H9 (cell line): ENCODE measurements around the gene SLC2A4. TPM values are rescaled to one million over a fixed set of nuclear protein-coding genes. Genes with fewer than 3 reads are reported as not detected.

Experiments used
- DNase-seq: peaks from one replicate; pipeline ENCODE4 v3.0.0-alpha.2; 2017
- H2AFZ ChIP-seq: one replicate; pipeline ENCODE4 v1.6.1; 2013; ENCODE audit warnings: mild to moderate bottlenecking, low read length, control low read depth, moderate library complexity
- H2AK5ac ChIP-seq: 2 replicates; pipeline ENCODE4 v1.6.1; 2013; ENCODE audit warnings: low read length, control low read depth, mixed read lengths; ENCODE audit not compliant: insufficient read length
- H2BK120ac ChIP-seq: one replicate; pipeline ENCODE4 v1.6.1; 2013; ENCODE audit warnings: low read depth, mild to moderate bottlenecking, low read length, control low read depth, inconsistent platforms; ENCODE audit not compliant: poor library complexity, severe bottlenecking
- H2BK12ac ChIP-seq: 2 replicates; pipeline ENCODE4 v1.6.1; 2013; ENCODE audit warnings: low read length, control low read depth, mixed read lengths, low read depth; ENCODE audit not compliant: insufficient read length
- H2BK15ac ChIP-seq: 2 replicates; pipeline ENCODE4 v1.6.1; 2013; ENCODE audit warnings: low read depth, low read length, control low read depth
- H2BK20ac ChIP-seq: one replicate; pipeline ENCODE4 v1.6.1; 2013; ENCODE audit warnings: low read depth, mild to moderate bottlenecking, low read length, control low read depth, inconsistent platforms; ENCODE audit not compliant: poor library complexity, severe bottlenecking
- H2BK5ac ChIP-seq: 2 replicates; pipeline ENCODE4 v1.6.1; 2013; ENCODE audit warnings: low read length, control low read depth, mixed read lengths; ENCODE audit not compliant: insufficient read length
- H3K14ac ChIP-seq: 2 replicates; pipeline ENCODE4 v1.6.1; 2013; ENCODE audit warnings: low read length, control low read depth; ENCODE audit not compliant: insufficient read depth
- H3K18ac ChIP-seq: 2 replicates; pipeline ENCODE4 v1.6.1; 2013; ENCODE audit warnings: low read depth, mild to moderate bottlenecking, mixed read lengths, low read length, control low read depth; ENCODE audit not compliant: insufficient read length
- H3K23ac ChIP-seq: 2 replicates; pipeline ENCODE4 v1.6.1; 2013; ENCODE audit warnings: low read length, control low read depth, mixed read lengths, low read depth; ENCODE audit not compliant: insufficient read length
- H3K23me2 ChIP-seq: 2 replicates; pipeline ENCODE4 v1.6.1; 2013; ENCODE audit warnings: low read depth, mild to moderate bottlenecking, mixed read lengths, low read length, control low read depth; ENCODE audit not compliant: insufficient read length, poor library complexity, severe bottlenecking
- H3K27ac ChIP-seq: 2 replicates; pipeline ENCODE4 v1.5.1; 2013; ENCODE audit warnings: low read length, control low read depth, mixed read lengths, low read depth; ENCODE audit not compliant: insufficient read length
- H3K27me3 ChIP-seq: 2 replicates; pipeline ENCODE4 v1.6.1; 2013; ENCODE audit warnings: low read length, control low read depth, inconsistent platforms; ENCODE audit not compliant: insufficient read depth
- H3K4ac ChIP-seq: 2 replicates; pipeline ENCODE4 v1.6.1; 2013; ENCODE audit warnings: low read depth, mild to moderate bottlenecking, control low read depth, inconsistent platforms, low read length, moderate library complexity
- H3K4me1 ChIP-seq: 2 replicates; pipeline ENCODE4 v1.6.1; 2013; ENCODE audit warnings: low read length, control low read depth, inconsistent platforms; ENCODE audit not compliant: insufficient read depth
- H3K4me2 ChIP-seq: 2 replicates; pipeline ENCODE4 v1.6.1; 2013; ENCODE audit warnings: low read length, control low read depth, mixed read lengths; ENCODE audit not compliant: insufficient read length, insufficient read depth
- H3K56ac ChIP-seq: 2 replicates; pipeline ENCODE4 v1.6.1; 2013; ENCODE audit warnings: low read depth, mild to moderate bottlenecking, mixed read lengths, low read length, control low read depth; ENCODE audit not compliant: insufficient read length
- H3K79me1 ChIP-seq: 2 replicates; pipeline ENCODE4 v1.6.1; 2013; ENCODE audit warnings: low read depth, mild to moderate bottlenecking, moderate library complexity, low read length, control low read depth, inconsistent platforms; ENCODE audit not compliant: insufficient read depth, poor library complexity, severe bottlenecking
- H3K79me2 ChIP-seq: 2 replicates; pipeline ENCODE4 v1.6.1; 2013; ENCODE audit warnings: low read length, control low read depth, inconsistent platforms; ENCODE audit not compliant: insufficient read depth
- H3K9ac ChIP-seq: 2 replicates; pipeline ENCODE4 v1.6.1; 2013; ENCODE audit warnings: low read length, control low read depth, mixed read lengths; ENCODE audit not compliant: insufficient read length; ENCODE audit errors: extremely low read depth
- H3K9me3 ChIP-seq: one replicate; pipeline ENCODE4 v1.6.1; 2013; ENCODE audit warnings: low read depth, low read length, inconsistent platforms; ENCODE audit not compliant: control insufficient read depth
- H3T11ph ChIP-seq: one replicate; pipeline ENCODE4 v1.6.1; 2013; ENCODE audit warnings: mild to moderate bottlenecking, low read length, control low read depth, inconsistent platforms
- H4K20me1 ChIP-seq: one replicate; pipeline ENCODE4 v1.6.1; 2013; ENCODE audit not compliant: control insufficient read depth, insufficient read length, insufficient read depth
- H4K5ac ChIP-seq: 2 replicates; pipeline ENCODE4 v1.6.1; 2013; ENCODE audit warnings: low read depth, mild to moderate bottlenecking, mixed read lengths, low read length, control low read depth; ENCODE audit not compliant: insufficient read length
- H4K8ac ChIP-seq: replicated peaks from 2 replicates; pipeline ENCODE4 v1.6.1; 2013; ENCODE audit warnings: low read length, control low read depth, mixed read lengths, low read depth; ENCODE audit not compliant: insufficient read length
- H4K91ac ChIP-seq: 2 replicates; pipeline ENCODE4 v1.6.1; 2013; ENCODE audit warnings: low read depth, mild to moderate bottlenecking, moderate library complexity, mixed read lengths, low read length, control low read depth; ENCODE audit not compliant: insufficient read length
- H3K27ac Mint-ChIP-seq, 3 experiments: 2 replicates in 2 of 3; 3 replicates in 1 of 3; pipeline ENCODE4 v1.8.0; 2020 to 2021; ENCODE audit warnings: mixed read lengths in 3 of 3, mild to moderate bottlenecking in 1 of 3, moderate library complexity in 1 of 3
- H3K27me3 Mint-ChIP-seq: 2 replicates; pipeline ENCODE4 v1.8.0; 2021; ENCODE audit warnings: low read depth, mild to moderate bottlenecking, moderate library complexity, mixed read lengths
- H3K36me3 Mint-ChIP-seq, 3 experiments: 2 replicates in 2 of 3; 3 replicates in 1 of 3; pipeline ENCODE4 v1.8.0; 2020 to 2021; ENCODE audit warnings: low read depth in 3 of 3, mixed read lengths in 3 of 3; ENCODE audit not compliant: insufficient read depth in 1 of 3
- H3K4me1 Mint-ChIP-seq, 2 experiments: 2 replicates each; pipeline ENCODE4 v1.8.0; 2020; ENCODE audit warnings: mixed read lengths in 2 of 2
- H3K4me3 Mint-ChIP-seq, 2 experiments: 2 replicates in 1 of 2; 3 replicates in 1 of 2; pipeline ENCODE4 v1.8.0; 2020 to 2021; ENCODE audit warnings: mild to moderate bottlenecking in 2 of 2, mixed read lengths in 2 of 2, moderate library complexity in 1 of 2
- H3K9me3 Mint-ChIP-seq, 2 experiments: 2 replicates in 1 of 2; 3 replicates in 1 of 2; pipeline ENCODE4 v1.8.0; 2020; ENCODE audit warnings: mild to moderate bottlenecking in 2 of 2, mixed read lengths in 2 of 2, moderate library complexity in 1 of 2
- WGBS: extraction: QIAGEN DNeasy Blood & Tissue Kit; methylation state at CpG from one replicate; pipeline ENCODE4 v1.1.7; 2013; ENCODE audit warnings: missing lambda C conversion rate, low lambda C conversion rate, mixed read lengths; ENCODE audit not compliant: insufficient read length; ENCODE audit errors: extremely low coverage; 5-methylcytosine and 5-hydroxymethylcytosine counted together
- total RNA-seq: library from RNA; stranded (reverse); gene quantifications from 2 replicates; pipeline ENCODE4 v1.2.1, GENCODE V29; 2021
- TF ChIP-seq, protein P1 (sequence below): fragments of 200-600 bp; sonication (generic); conservative IDR thresholded peaks from 3 replicates; pipeline ENCODE4 v1.8.0; 2021; ENCODE audit warnings: antibody characterized with exemption, mild to moderate bottlenecking

Gene SLC2A4
- total RNA-seq, 1 experiment from 2014 or later, result 4.4 TPM

- no peaks in the 10 kb centered on the region for H3K79me2 ChIP-seq
- no CpG with 5 or more reads among the region's 30 CpGs for WGBS
- no peaks in the 10 kb centered on the region for H3K4me1 ChIP-seq
- H3K9ac ChIP-seq, result peak overlapping the region; percentile 58
- no peak overlapping the region for H2BK15ac ChIP-seq
- no peak overlapping the region for H3K23ac ChIP-seq
- no peak overlapping the region for H2BK5ac ChIP-seq
- H4K5ac ChIP-seq, result no peak overlapping the region
- H3K56ac ChIP-seq, result no peak overlapping the region
- H3K79me1 ChIP-seq, result no peaks in the 10 kb centered on the region
- no peak overlapping the region for H4K8ac ChIP-seq
- no peak for DNase-seq
- H3K23me2 ChIP-seq, result peaks cover 10% of the 10 kb centered on the region
- H3K14ac ChIP-seq, result no peak overlapping the region; the same call in 1 of the 2 replicates
- no peak overlapping the region for H3T11ph ChIP-seq
- H2BK12ac ChIP-seq, result no peak overlapping the region
- no peak overlapping the region for H3K27ac ChIP-seq
- TF ChIP-seq, protein P1, sequence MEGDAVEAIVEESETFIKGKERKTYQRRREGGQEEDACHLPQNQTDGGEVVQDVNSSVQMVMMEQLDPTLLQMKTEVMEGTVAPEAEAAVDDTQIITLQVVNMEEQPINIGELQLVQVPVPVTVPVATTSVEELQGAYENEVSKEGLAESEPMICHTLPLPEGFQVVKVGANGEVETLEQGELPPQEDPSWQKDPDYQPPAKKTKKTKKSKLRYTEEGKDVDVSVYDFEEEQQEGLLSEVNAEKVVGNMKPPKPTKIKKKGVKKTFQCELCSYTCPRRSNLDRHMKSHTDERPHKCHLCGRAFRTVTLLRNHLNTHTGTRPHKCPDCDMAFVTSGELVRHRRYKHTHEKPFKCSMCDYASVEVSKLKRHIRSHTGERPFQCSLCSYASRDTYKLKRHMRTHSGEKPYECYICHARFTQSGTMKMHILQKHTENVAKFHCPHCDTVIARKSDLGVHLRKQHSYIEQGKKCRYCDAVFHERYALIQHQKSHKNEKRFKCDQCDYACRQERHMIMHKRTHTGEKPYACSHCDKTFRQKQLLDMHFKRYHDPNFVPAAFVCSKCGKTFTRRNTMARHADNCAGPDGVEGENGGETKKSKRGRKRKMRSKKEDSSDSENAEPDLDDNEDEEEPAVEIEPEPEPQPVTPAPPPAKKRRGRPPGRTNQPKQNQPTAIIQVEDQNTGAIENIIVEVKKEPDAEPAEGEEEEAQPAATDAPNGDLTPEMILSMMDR, result no peak
- H3K27me3 Mint-ChIP-seq, result no peaks in the 10 kb centered on the region; the same call in 1 of the 2 replicates
- peaks cover 39 to 78% (median 74%) of the 10 kb centered on the region in 3 experiments for H3K36me3 Mint-ChIP-seq
- peak overlapping the region; percentile 77 for H3K18ac ChIP-seq
- H2AK5ac ChIP-seq, result no peak overlapping the region
- H3K4me3 Mint-ChIP-seq, result peak overlapping the region; percentile 77 to 85
- no peak overlapping the region for H2BK120ac ChIP-seq
- no peak overlapping the region for H2AFZ ChIP-seq
- peak overlapping the region; percentile 50 for H3K4me2 ChIP-seq
- no peak overlapping the region for H4K91ac ChIP-seq
- no peaks in the 10 kb centered on the region; a peak in 1 of 5 replicates for H3K9me3 Mint-ChIP-seq
- no peak overlapping the region for H3K4ac ChIP-seq
- no peaks in the 10 kb centered on the region for H3K27me3 ChIP-seq
- H3K27ac Mint-ChIP-seq, result peak overlapping the region; percentile 79 to 94 (median 86); a peak in 5 of 7 replicates
- no peaks in the 10 kb centered on the region for H3K9me3 ChIP-seq
- peaks cover 18% of the 10 kb centered on the region in 2 experiments for H3K4me1 Mint-ChIP-seq
- H2BK20ac ChIP-seq, result no peak overlapping the region
- H4K20me1 ChIP-seq, result no peaks in the 10 kb centered on the region
These were observed 34.2 kb downstream of the SLC2A4 start for GRCh38 chr17:7315570-7316235.
